ENCODE data around the gene ANK3. TPM values are rescaled to one million over a fixed set of nuclear protein-coding genes. Genes with fewer than 3 reads are reported as not detected.

Gene ANK3
- total RNA-seq, 2 donors from 2014 or later = 33.3 to 51.4 TPM

GRCh38 chr10:60423920-60424319, 34.2 kb upstream of the ANK3 start:
- DNase-seq (no peak), ATAC-seq (replicated peaks in 1 of 2) (no peak)
- Mint-ChIP-seq H3K9me3 (no peaks in the 10 kb centered on the region), H3K36me3 (ENCODE audit: insufficient read depth in 2 of 2) (peaks cover 0 to 1% of the 10 kb centered on the region in 2 donors), H3K4me3 (no peak overlapping the region), H3K27me3 (ENCODE audit: low read depth) (no peaks in the 10 kb centered on the region), H3K27ac (no peak overlapping the region), H3K4me1 (ENCODE audit: low read depth) (peaks cover 29% of the 10 kb centered on the region)

- no peak for DNase-seq
- Mint-ChIP-seq H3K36me3 (ENCODE audit: insufficient read depth in 2 of 2) (peaks cover 0 to 1% of the 10 kb centered on the region in 2 donors), H3K4me1 (ENCODE audit: low read depth) (peaks cover 24% of the 10 kb centered on the region), H3K9me3 (no peaks in the 10 kb centered on the region), H3K4me3 (no peak overlapping the region), H3K27me3 (ENCODE audit: low read depth) (no peaks in the 10 kb centered on the region), H3K27ac (no peak overlapping the region)
- no peak for ATAC-seq (replicated peaks in 1 of 2)
Observed at GRCh38 chr10:60422809-60423208, 33.1 kb upstream of the ANK3 start.

DNA sequence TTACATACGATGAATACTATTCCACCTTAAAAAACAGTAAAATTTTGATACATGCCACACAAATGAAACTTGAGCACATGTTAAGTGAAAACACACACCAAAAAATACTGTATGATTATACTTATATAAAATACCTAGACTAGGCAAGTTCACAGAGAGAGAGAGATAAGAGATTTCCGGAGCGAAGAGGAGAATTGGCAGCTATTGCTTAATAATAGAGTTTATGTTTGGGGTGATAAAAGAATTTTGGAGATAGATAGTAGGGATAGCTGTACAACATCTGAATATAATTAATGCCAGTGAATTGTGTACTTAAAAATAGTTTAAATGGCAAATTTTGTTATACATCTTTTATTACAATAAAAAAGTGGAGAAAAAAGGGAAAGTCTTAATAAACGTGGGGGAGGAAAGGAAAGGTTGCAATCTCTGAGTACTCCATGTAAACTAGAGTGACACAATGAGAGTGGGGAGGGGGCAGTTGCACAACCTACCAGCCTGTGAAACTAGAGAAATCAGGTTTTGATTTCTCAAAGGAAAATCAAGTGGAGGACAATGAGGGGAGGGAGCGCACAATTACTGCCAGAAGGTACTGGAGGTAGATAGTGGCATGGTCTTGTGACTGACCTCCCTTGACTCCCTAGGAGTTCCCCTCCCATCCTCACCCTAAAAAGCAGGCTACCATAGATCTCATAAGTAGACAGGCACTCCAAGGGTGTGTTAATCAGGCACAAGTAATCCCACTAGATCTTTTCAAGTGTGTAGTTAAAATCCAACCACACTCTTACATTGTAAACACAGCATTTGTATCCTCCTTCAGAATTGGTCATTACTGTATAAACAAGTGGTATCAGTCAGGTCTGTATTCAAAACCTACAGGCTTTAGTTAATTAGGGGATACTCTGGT, 31.6 kb upstream of the ANK3 start:
- H3K27me3 Mint-ChIP-seq (ENCODE audit: low read depth) = no peaks in the 10 kb centered on the region
- ATAC-seq (replicated peaks in 1 of 2) (no peak), DNase-seq (no peak)
- H3K9me3 Mint-ChIP-seq = no peaks in the 10 kb centered on the region
- H3K27ac Mint-ChIP-seq = peak overlapping the region; percentile 31
- H3K36me3 Mint-ChIP-seq (ENCODE audit: insufficient read depth in 2 of 2) = peaks cover 0 to 1% of the 10 kb centered on the region in 2 donors
- peaks cover 19% of the 10 kb centered on the region for H3K4me1 Mint-ChIP-seq (ENCODE audit: low read depth)
- no peak overlapping the region for H3K4me3 Mint-ChIP-seq

- Mint-ChIP-seq H3K9me3 (no peaks in the 10 kb centered on the region), H3K36me3 (ENCODE audit: insufficient read depth in 2 of 2) (no peaks in the 10 kb centered on the region), H3K4me1 (ENCODE audit: low read depth) (peaks cover 15% of the 10 kb centered on the region), H3K27ac (no peak overlapping the region), H3K27me3 (ENCODE audit: low read depth) (no peaks in the 10 kb centered on the region), H3K4me3 (no peak overlapping the region)
- no peak for ATAC-seq (replicated peaks in 1 of 2)
- no peak for DNase-seq
Observed at GRCh38 chr10:60419249-60419648, 29.6 kb upstream of the ANK3 start.

DNA sequence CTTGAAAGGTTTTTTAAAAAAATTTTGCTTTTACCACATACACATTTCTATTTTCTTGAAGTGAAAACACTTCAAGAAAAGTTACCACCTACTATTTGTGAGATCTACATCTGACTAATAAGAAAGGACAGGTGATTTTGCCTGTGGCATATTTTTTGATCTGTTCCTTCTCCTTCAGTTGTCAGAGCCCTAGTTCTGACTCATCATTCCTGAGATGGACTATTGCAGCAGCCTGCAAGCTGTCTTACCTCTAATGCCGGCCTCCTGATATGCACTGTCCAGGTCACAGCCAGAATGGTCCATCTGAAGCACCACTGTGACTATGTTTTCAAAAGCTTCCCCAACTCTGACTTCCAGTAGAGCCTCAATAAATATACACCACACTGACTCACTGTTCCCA, 28.2 kb upstream of the ANK3 start:
- DNase-seq (no peak), ATAC-seq (replicated peaks in 1 of 2) (peak in 1 of 2 donors; percentile 7)
- Mint-ChIP-seq H3K27ac (no peak overlapping the region), H3K4me3 (no peak overlapping the region), H3K36me3 (ENCODE audit: insufficient read depth in 2 of 2) (no peaks in the 10 kb centered on the region), H3K4me1 (ENCODE audit: low read depth) (peaks cover 23% of the 10 kb centered on the region), H3K9me3 (no peaks in the 10 kb centered on the region), H3K27me3 (ENCODE audit: low read depth) (no peaks in the 10 kb centered on the region)

DNA sequence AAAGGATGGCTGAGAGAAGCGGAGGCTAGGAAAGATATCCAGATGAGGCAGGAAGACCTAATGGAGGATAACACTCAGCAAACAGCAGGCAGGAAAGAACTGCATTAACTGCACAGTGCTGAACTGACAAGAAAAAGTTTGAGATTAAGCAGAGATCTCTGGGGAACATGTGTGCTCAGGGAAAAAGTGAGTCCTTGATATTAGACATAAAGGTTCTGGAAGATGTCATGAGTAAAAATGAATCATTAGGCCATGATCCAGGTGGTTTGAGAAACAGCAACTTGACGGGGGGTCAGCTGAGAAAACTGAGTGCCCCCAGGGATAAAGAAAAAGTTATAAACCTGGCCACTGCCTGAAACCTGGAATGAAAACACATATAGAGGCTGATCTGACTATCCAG, 27.3 kb upstream of the ANK3 start:
- Mint-ChIP-seq H3K9me3 (no peaks in the 10 kb centered on the region), H3K4me1 (ENCODE audit: low read depth) (peaks cover 23% of the 10 kb centered on the region), H3K27me3 (ENCODE audit: low read depth) (no peaks in the 10 kb centered on the region), H3K36me3 (ENCODE audit: insufficient read depth in 2 of 2) (no peaks in the 10 kb centered on the region), H3K4me3 (no peak overlapping the region), H3K27ac (no peak overlapping the region)
- DNase-seq (no peak), ATAC-seq (replicated peaks in 1 of 2) (no peak)

- H3K4me1 Mint-ChIP-seq (ENCODE audit: low read depth) = peaks cover 23% of the 10 kb centered on the region
- H3K4me3 Mint-ChIP-seq = no peak overlapping the region
- DNase-seq (no peak), ATAC-seq (replicated peaks in 1 of 2) (no peak)
- H3K27me3 Mint-ChIP-seq (ENCODE audit: low read depth) = no peaks in the 10 kb centered on the region
- peaks cover 0 to 2% of the 10 kb centered on the region in 2 donors for H3K36me3 Mint-ChIP-seq (ENCODE audit: insufficient read depth in 2 of 2)
- H3K27ac Mint-ChIP-seq = no peak overlapping the region
- H3K9me3 Mint-ChIP-seq = no peaks in the 10 kb centered on the region
Observed at GRCh38 chr10:60414877-60415585, 25.4 kb upstream of the ANK3 start.

GRCh38 chr10:60414111-60414510, 24.4 kb upstream of the ANK3 start:
- Mint-ChIP-seq H3K9me3 (no peaks in the 10 kb centered on the region), H3K36me3 (ENCODE audit: insufficient read depth in 2 of 2) (peaks cover 0 to 2% of the 10 kb centered on the region in 2 donors), H3K4me3 (no peak overlapping the region), H3K27ac (no peak overlapping the region), H3K27me3 (ENCODE audit: low read depth) (no peaks in the 10 kb centered on the region), H3K4me1 (ENCODE audit: low read depth) (peaks cover 23% of the 10 kb centered on the region)
- no peak for DNase-seq
- ATAC-seq (replicated peaks in 1 of 2) = no peak

DNA sequence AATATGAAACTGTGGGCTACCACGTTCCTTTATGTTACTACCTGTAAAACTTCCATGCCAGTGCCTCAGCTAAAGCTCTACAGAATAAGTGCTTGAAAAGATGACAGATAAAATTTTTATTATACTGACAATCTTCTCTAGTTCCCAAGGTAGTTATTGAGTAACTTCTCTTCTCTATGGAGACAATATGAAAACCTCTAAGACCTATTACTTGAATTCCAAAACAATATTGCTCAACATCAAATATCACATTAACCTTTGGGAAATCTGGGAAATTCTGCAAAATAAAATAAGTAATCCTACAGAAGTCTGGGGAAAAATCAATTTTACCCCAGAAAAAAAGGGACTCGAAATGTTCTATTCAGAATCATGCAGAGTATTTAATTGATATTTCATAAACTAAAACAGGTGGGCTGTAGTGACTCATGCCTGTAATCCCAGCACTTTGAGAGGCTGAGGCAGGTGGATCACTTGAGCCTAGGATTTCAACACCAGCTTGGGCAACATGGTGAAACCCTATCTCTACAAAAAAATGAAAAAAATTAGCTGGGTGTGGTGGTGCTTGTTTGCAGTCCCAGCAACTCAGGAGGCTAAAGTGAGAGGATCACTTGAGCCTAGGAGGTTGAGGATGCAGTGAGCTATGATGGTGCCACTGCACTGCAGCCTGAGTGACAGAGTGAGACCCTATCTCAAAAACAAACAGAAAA, 23.8 kb upstream of the ANK3 start:
- no peaks in the 10 kb centered on the region for H3K9me3 Mint-ChIP-seq
- H3K4me1 Mint-ChIP-seq (ENCODE audit: low read depth) = peaks cover 23% of the 10 kb centered on the region
- H3K27ac Mint-ChIP-seq = no peak overlapping the region
- no peak for DNase-seq
- ATAC-seq (replicated peaks in 1 of 2) = no peak
- no peaks in the 10 kb centered on the region for H3K27me3 Mint-ChIP-seq (ENCODE audit: low read depth)
- H3K4me3 Mint-ChIP-seq = no peak overlapping the region
- peaks cover 0 to 2% of the 10 kb centered on the region in 2 donors for H3K36me3 Mint-ChIP-seq (ENCODE audit: insufficient read depth in 2 of 2)

DNA sequence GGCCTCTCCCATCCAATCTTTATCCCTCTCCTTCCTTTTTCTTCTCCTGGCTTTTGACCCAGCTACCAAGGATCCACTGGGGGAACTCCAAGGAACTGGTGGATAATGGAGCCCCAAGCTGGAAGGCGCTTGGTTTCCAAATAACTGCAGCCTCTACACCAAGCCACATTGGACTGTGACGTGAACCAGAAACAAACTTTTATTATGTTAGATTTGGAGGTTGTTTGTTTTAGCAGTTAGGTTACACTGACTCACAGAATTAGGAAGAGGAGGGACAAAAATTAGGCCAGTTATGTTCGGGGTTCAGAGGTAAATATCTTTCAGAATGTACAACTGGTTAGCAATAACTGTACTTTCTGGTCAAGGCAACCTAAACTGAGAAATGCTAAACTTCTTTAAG, 21.3 kb upstream of the ANK3 start:
- no peaks in the 10 kb centered on the region for H3K9me3 Mint-ChIP-seq
- ATAC-seq (replicated peaks in 1 of 2) = no peak
- peaks cover 0 to 2% of the 10 kb centered on the region in 2 donors for H3K36me3 Mint-ChIP-seq (ENCODE audit: insufficient read depth in 2 of 2)
- H3K4me3 Mint-ChIP-seq = no peak overlapping the region
- no peak for DNase-seq
- H3K4me1 Mint-ChIP-seq (ENCODE audit: low read depth) = peaks cover 9% of the 10 kb centered on the region
- H3K27me3 Mint-ChIP-seq (ENCODE audit: low read depth) = no peaks in the 10 kb centered on the region
- H3K27ac Mint-ChIP-seq = no peak overlapping the region

DNA sequence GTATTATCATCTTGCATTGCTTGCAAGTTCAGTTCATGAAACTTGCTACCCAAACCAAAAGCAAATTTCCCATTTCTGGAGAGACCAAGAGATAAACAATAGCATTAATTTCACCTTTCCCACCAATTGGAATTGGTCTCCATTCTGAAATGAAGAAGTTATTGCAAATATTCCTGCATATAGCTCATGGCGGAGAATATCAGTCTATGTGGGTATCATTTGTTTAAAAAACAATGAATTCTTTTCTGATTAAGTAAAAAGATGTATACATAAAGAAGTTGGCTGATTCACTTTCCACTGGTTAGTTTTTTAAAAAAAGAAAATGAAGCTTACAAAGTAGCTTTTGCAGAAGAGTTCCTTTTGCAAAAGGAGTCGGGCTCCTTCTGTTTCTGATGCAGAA, 19.5 kb upstream of the ANK3 start:
- Mint-ChIP-seq H3K36me3 (ENCODE audit: insufficient read depth in 2 of 2) (peaks cover 0 to 2% of the 10 kb centered on the region in 2 donors), H3K4me1 (ENCODE audit: low read depth) (peaks cover 8% of the 10 kb centered on the region), H3K27me3 (ENCODE audit: low read depth) (no peaks in the 10 kb centered on the region), H3K4me3 (no peak overlapping the region), H3K27ac (no peak overlapping the region), H3K9me3 (no peaks in the 10 kb centered on the region)
- no peak for DNase-seq
- no peak for ATAC-seq (replicated peaks in 1 of 2)

GRCh38 chr10:60406182-60406581, 16.5 kb upstream of the ANK3 start:
- Mint-ChIP-seq H3K9me3 (no peaks in the 10 kb centered on the region), H3K4me1 (ENCODE audit: low read depth) (no peaks in the 10 kb centered on the region), H3K36me3 (ENCODE audit: insufficient read depth in 2 of 2) (peaks cover 0 to 2% of the 10 kb centered on the region in 2 donors), H3K27me3 (ENCODE audit: low read depth) (no peaks in the 10 kb centered on the region), H3K4me3 (no peak overlapping the region), H3K27ac (no peak overlapping the region)
- DNase-seq (no peak), ATAC-seq (replicated peaks in 1 of 2) (no peak)

DNA sequence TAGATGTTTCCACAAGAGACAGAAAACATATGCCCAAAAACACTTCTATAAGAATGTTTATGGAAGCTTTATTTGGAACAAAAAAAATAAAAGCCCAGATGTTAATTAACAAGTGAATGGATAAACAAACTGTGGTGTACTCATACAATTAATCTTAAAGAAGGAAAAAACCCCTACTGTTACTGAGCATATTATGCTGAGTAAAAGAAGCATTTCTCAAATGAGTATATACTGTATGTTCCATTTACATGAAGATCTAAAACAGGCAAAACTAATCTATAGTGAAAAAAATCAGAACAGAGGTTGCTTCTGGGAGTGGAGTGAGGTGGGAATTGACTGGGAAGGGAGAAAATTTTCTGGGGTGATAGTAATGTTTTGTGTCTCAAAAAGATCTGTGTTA, 15.5 kb upstream of the ANK3 start:
- Mint-ChIP-seq H3K27me3 (ENCODE audit: low read depth) (no peaks in the 10 kb centered on the region), H3K4me1 (ENCODE audit: low read depth) (no peaks in the 10 kb centered on the region), H3K4me3 (no peak overlapping the region), H3K27ac (no peak overlapping the region), H3K9me3 (no peaks in the 10 kb centered on the region), H3K36me3 (ENCODE audit: insufficient read depth in 2 of 2) (peaks cover 0 to under 1% of the 10 kb centered on the region in 2 donors)
- ATAC-seq (replicated peaks in 1 of 2) (no peak), DNase-seq (no peak)
